ENCODE measurements around the gene CALCR. TPM values are rescaled to one million over a fixed set of nuclear protein-coding genes. Genes with fewer than 3 reads are reported as not detected.

The CALCR gene
- total RNA-seq, 4 donors from 2014 or later: 0.34 to 1.1 TPM; not detected in 2

DNA sequence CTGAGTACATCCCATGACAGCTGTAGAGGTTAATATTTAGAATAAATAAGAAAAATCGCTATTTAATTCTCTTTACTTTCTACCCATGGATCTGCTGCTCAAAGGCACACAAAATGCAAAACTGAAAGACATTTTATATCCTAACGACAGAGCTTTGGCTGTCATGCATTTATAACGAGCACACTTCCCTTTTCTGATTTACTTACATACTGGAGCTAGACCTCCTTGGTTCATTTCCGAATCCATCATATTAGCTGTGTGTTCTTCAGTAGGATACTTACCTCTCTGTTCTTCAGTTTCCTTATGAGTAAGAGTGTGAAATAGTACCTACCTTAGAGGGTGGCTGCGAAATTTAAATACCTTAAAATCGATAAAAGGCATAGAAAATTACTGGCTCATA is 10.9 kb downstream of the CALCR start:
- TF ChIP-seq, protein P1, sequence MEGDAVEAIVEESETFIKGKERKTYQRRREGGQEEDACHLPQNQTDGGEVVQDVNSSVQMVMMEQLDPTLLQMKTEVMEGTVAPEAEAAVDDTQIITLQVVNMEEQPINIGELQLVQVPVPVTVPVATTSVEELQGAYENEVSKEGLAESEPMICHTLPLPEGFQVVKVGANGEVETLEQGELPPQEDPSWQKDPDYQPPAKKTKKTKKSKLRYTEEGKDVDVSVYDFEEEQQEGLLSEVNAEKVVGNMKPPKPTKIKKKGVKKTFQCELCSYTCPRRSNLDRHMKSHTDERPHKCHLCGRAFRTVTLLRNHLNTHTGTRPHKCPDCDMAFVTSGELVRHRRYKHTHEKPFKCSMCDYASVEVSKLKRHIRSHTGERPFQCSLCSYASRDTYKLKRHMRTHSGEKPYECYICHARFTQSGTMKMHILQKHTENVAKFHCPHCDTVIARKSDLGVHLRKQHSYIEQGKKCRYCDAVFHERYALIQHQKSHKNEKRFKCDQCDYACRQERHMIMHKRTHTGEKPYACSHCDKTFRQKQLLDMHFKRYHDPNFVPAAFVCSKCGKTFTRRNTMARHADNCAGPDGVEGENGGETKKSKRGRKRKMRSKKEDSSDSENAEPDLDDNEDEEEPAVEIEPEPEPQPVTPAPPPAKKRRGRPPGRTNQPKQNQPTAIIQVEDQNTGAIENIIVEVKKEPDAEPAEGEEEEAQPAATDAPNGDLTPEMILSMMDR (IDR thresholded peaks at IDR 0.05; ENCODE audit: low read depth): no peak

DNA sequence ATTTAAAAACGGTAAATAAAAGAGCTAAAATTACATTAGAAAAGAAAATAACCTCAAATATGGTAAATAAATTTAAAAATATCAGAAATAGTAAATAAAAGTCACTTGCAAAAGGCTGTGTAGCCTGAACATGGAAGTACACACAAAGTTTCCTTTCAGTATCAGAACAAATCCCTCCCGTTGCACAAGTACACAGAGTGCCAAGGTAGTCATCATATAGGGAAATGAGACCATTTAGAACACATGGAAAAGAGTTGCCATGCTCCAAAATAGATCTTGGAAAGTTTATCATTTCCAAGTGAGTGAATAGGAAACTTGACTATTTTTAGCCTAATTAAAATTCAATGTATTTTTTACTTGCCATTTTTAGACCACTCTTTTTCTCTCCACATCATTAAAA is 11.6 kb downstream of the CALCR start:
- TF ChIP-seq, protein P1 (IDR thresholded peaks at IDR 0.05; ENCODE audit: low read depth): no peak

DNA sequence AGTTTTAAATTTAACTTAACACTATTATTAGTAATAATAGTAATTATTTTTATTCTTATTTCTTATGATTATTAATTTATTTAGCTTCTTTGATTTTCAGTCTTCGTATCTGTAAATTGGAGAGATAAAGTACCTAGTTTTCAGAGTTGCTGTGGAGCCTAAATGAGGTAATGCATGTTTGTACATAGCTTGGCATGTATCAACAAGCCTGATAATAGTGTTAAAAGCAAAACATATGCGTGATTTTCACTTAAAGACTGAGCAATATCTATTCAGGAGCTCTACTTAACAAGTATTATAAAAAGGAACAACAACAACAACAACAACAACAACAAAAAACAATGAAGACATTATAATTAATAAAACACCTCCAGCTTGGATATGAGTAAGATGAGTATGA is 12.4 kb downstream of the CALCR start:
- TF ChIP-seq, protein P1 (IDR thresholded peaks at IDR 0.05; ENCODE audit: low read depth): no peak

DNA sequence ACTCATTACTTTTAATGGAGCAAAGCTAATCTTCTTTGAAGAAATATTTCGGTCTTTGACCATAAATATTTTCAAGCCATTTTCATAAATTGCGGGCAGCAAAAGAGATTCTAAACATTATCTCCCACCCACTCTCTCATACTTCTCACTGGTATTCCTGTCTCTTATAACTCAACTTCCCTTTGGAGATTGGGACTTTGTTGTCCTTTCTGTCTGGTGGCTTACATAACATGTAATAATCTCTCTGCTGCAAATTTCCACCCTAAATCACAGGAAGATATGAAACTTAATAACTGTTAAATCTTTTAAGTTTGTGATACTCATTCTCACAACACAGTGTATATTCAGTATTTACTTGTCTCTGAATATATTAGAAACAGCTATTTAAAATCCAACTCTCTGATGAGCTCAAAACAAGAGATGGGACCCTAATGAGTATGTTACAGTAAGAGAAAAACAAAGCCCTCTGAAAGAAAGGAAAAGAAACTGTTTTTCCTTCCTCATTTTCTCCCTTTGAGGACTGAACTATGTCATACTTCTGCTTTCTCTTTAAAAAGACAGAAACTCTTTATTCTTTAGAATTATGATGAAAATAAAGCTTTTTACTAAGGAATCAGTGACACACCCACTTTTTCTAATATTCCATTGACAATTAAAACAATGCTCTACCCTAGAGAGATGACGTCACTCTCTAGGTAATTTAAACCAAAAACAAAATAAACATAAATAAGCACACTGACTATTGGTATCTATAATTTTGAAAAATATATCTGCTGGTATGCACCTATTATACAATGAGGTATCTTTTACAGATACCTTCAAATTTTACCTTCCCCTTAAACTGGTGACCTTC is 14.7 kb downstream of the CALCR start:
- TF ChIP-seq, protein P1 (IDR thresholded peaks at IDR 0.05; ENCODE audit: low read depth): no peak

DNA sequence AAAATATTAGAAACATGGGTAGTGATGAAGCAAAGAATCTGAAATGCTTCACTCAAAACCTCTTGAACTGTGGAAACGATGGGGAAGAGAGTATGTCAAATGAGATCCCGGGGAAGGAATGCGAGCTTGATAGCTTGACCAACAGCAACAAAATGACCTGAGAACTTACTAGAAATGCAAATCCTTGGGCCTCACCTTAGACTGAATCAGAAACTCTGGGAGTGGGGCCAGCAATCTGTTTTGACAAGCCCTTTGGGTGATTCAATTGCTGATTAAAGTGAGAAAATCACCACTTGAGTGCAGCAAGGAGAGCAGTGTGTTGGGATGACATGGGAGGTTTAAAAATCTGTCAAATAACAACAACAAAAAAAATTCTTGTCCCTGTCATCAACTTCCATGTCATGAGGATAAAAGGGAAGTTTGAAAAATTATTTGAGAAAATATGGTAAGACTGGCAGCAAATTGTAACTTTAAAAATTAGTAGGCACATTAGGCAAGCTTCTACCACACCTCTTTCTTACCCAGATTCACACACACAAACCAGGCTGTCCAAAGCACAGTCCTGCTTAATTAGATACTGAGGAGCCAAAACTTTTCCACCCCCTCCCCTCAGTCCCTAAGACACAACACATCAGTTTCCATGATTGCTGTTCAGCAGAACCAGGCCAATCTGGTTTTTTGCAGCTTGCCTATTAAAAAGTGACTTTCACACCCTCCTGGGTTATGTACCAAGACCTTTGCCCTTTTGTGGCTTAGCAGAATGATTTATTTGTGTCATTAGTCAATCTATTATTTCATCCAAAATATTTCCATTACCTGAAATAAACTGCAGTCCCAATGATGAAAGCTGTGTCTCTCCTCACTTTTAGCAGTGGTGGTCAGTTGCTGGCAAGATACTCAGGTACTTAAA is 15.6 kb downstream of the CALCR start:
- TF ChIP-seq, protein P1 (IDR thresholded peaks at IDR 0.05; ENCODE audit: low read depth): no peak

DNA sequence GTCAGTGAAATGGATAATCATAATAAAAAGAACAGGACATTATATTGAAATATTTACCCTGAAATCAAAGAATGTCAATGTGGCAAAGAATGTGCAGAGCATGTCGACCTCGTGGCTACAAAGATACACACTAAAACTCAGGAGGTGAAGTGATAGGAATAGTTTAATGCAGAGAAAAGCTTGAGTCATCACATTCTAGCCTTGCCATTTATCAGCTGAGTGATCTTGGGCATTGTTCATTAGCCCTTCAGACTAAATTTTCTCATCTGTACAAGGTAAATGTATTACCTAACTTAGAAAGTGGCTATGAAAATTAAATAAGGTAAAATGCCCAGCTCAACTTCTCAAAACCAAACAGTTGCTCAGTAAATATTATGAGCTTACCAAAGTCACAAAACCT is 22.6 kb downstream of the CALCR start:
- TF ChIP-seq, protein P1 (IDR thresholded peaks at IDR 0.05; ENCODE audit: low read depth): no peak

Data from subcutaneous adipose tissue (tissue), 4 donors.